Activated T-helper 17 cell treated with anti-CD3 and anti-CD28 coated beads, Interleukin-2, amount 50 U/mL, for 72 hours (primary cell): Measurements from ENCODE around the gene CDH13. TPM values are rescaled to one million over a fixed set of nuclear protein-coding genes. Genes with fewer than 3 reads are reported as not detected.

Experiments used
- ATAC-seq: fragments of 150-1000 bp; cut with Tn5 transposase; replicated peaks from 2 replicates; pipeline ENCODE4 v1.10.0; 2021; ENCODE audit warnings: mild to moderate bottlenecking, moderate library complexity
- H3K27ac Mint-ChIP-seq: one replicate; pipeline ENCODE4 v1.8.0; 2022; ENCODE audit warnings: mixed read lengths
- H3K27me3 Mint-ChIP-seq: one replicate; pipeline ENCODE4 v1.8.0; 2022; ENCODE audit warnings: mixed read lengths
- H3K36me3 Mint-ChIP-seq: one replicate; pipeline ENCODE4 v1.8.0; 2022; ENCODE audit warnings: low read depth, mild to moderate bottlenecking, mixed read lengths
- H3K4me1 Mint-ChIP-seq: one replicate; pipeline ENCODE4 v1.8.0; 2022; ENCODE audit warnings: mixed read lengths
- H3K4me3 Mint-ChIP-seq: one replicate; pipeline ENCODE4 v1.8.0; 2022; ENCODE audit warnings: mild to moderate bottlenecking, mixed read lengths
- H3K9me3 Mint-ChIP-seq: one replicate; pipeline ENCODE4 v1.8.0; 2022; ENCODE audit warnings: mixed read lengths
- total RNA-seq, 2 donors: library from RNA; stranded (reverse); gene quantifications; one replicate each; pipeline ENCODE4 v1.2.3, GENCODE V29; 2022

Gene CDH13
- total RNA-seq, 2 donors from 2014 or later: not detected

- no peak overlapping the region for H3K4me3 Mint-ChIP-seq
- H3K4me1 Mint-ChIP-seq: no peaks in the 10 kb centered on the region
- H3K36me3 Mint-ChIP-seq: no peaks in the 10 kb centered on the region
- no peak for ATAC-seq
- no peak overlapping the region for H3K27ac Mint-ChIP-seq
- H3K9me3 Mint-ChIP-seq: no peaks in the 10 kb centered on the region
- H3K27me3 Mint-ChIP-seq: peaks cover 8% of the 10 kb centered on the region
Observed at GRCh38 chr16:83792391-83792790, 1165.6 kb downstream of the CDH13 start.

GRCh38 chr16:83793179-83793578 lies 1166.4 kb downstream of the CDH13 start:
- H3K27ac Mint-ChIP-seq: no peak overlapping the region
- peaks cover 3% of the 10 kb centered on the region for H3K27me3 Mint-ChIP-seq
- H3K4me3 Mint-ChIP-seq: no peak overlapping the region
- no peaks in the 10 kb centered on the region for H3K9me3 Mint-ChIP-seq
- H3K4me1 Mint-ChIP-seq: no peaks in the 10 kb centered on the region
- H3K36me3 Mint-ChIP-seq: no peaks in the 10 kb centered on the region
- ATAC-seq: no peak

GRCh38 chr16:83794860-83795554 lies 1168.2 kb downstream of the CDH13 start:
- no peaks in the 10 kb centered on the region for H3K4me1 Mint-ChIP-seq
- no peak for ATAC-seq
- no peak overlapping the region for H3K27ac Mint-ChIP-seq
- no peaks in the 10 kb centered on the region for H3K9me3 Mint-ChIP-seq
- H3K4me3 Mint-ChIP-seq: no peak overlapping the region
- peaks cover 14% of the 10 kb centered on the region for H3K27me3 Mint-ChIP-seq
- H3K36me3 Mint-ChIP-seq: no peaks in the 10 kb centered on the region

- no peaks in the 10 kb centered on the region for H3K9me3 Mint-ChIP-seq
- H3K27ac Mint-ChIP-seq: no peak overlapping the region
- H3K4me3 Mint-ChIP-seq: no peak overlapping the region
- H3K36me3 Mint-ChIP-seq: no peaks in the 10 kb centered on the region
- H3K27me3 Mint-ChIP-seq: peaks cover 17% of the 10 kb centered on the region
- no peak for ATAC-seq
- H3K4me1 Mint-ChIP-seq: no peaks in the 10 kb centered on the region
Observed at GRCh38 chr16:83797013-83797412, 1170.2 kb downstream of the CDH13 start.

GRCh38 chr16:83799336-83799735 lies 1172.6 kb downstream of the CDH13 start:
- H3K36me3 Mint-ChIP-seq: no peaks in the 10 kb centered on the region
- H3K27ac Mint-ChIP-seq: no peak overlapping the region
- no peak for ATAC-seq
- H3K9me3 Mint-ChIP-seq: no peaks in the 10 kb centered on the region
- peaks cover 16% of the 10 kb centered on the region for H3K27me3 Mint-ChIP-seq
- peaks cover 5% of the 10 kb centered on the region for H3K4me1 Mint-ChIP-seq
- no peak overlapping the region for H3K4me3 Mint-ChIP-seq

- ATAC-seq: peak; percentile 43
- Mint-ChIP-seq H3K36me3 (no peaks in the 10 kb centered on the region), H3K4me1 (peaks cover 5% of the 10 kb centered on the region), H3K9me3 (no peaks in the 10 kb centered on the region), H3K27ac (no peak overlapping the region), H3K27me3 (peaks cover 16% of the 10 kb centered on the region), H3K4me3 (peak overlapping the region; percentile 41)
Observed at GRCh38 chr16:83802135-83802534, 1175.4 kb downstream of the CDH13 start.

- no peak for ATAC-seq
- Mint-ChIP-seq H3K4me1 (peaks cover 5% of the 10 kb centered on the region), H3K36me3 (no peaks in the 10 kb centered on the region), H3K4me3 (peak overlapping the region; percentile 41), H3K9me3 (no peaks in the 10 kb centered on the region), H3K27me3 (peaks cover 16% of the 10 kb centered on the region), H3K27ac (no peak overlapping the region)
Observed at GRCh38 chr16:83802554-83803205, 1175.9 kb downstream of the CDH13 start.

- Mint-ChIP-seq H3K27me3 (peaks cover 11% of the 10 kb centered on the region), H3K4me3 (no peak overlapping the region), H3K36me3 (peaks cover 6% of the 10 kb centered on the region), H3K4me1 (peaks cover 10% of the 10 kb centered on the region), H3K27ac (no peak overlapping the region), H3K9me3 (no peaks in the 10 kb centered on the region)
- no peak for ATAC-seq
Observed at GRCh38 chr16:83803811-83804210, 1177.0 kb downstream of the CDH13 start.

- Mint-ChIP-seq H3K27ac (no peak overlapping the region), H3K4me1 (peaks cover 16% of the 10 kb centered on the region), H3K4me3 (no peak overlapping the region), H3K9me3 (no peaks in the 10 kb centered on the region), H3K27me3 (peaks cover 11% of the 10 kb centered on the region), H3K36me3 (peaks cover 12% of the 10 kb centered on the region)
- ATAC-seq: no peak
Observed at GRCh38 chr16:83804366-83804765, 1177.6 kb downstream of the CDH13 start.

- H3K4me3 Mint-ChIP-seq: no peak overlapping the region
Observed at GRCh38 chr16:83806036-83806435, 1179.3 kb downstream of the CDH13 start.

GRCh38 chr16:83806731-83807130 lies 1180.0 kb downstream of the CDH13 start:
- Mint-ChIP-seq H3K9me3 (no peaks in the 10 kb centered on the region), H3K4me3 (peak overlapping the region; percentile 98), H3K27ac (peak overlapping the region; percentile 95), H3K36me3 (peaks cover 35% of the 10 kb centered on the region), H3K27me3 (no peaks in the 10 kb centered on the region), H3K4me1 (peaks cover 16% of the 10 kb centered on the region)
- ATAC-seq: no peak

More at GRCh38 chr16:83806036-83806435, 1179.3 kb downstream of the CDH13 start:
- peaks cover 5% of the 10 kb centered on the region for H3K27me3 Mint-ChIP-seq
- H3K4me1 Mint-ChIP-seq: peaks cover 16% of the 10 kb centered on the region
- no peaks in the 10 kb centered on the region for H3K9me3 Mint-ChIP-seq
- ATAC-seq: no peak
- peaks cover 28% of the 10 kb centered on the region for H3K36me3 Mint-ChIP-seq
- no peak overlapping the region for H3K27ac Mint-ChIP-seq

GRCh38 chr16:83807327-83807709 lies 1180.5 kb downstream of the CDH13 start:
- Mint-ChIP-seq H3K4me3 (peak overlapping the region; percentile 98), H3K9me3 (no peaks in the 10 kb centered on the region), H3K27ac (peak overlapping the region; percentile 95), H3K36me3 (peaks cover 41% of the 10 kb centered on the region), H3K4me1 (peaks cover 16% of the 10 kb centered on the region), H3K27me3 (no peaks in the 10 kb centered on the region)
- ATAC-seq: peak; percentile 4

- ATAC-seq: peak; percentile 98
- Mint-ChIP-seq H3K27me3 (no peaks in the 10 kb centered on the region), H3K9me3 (no peaks in the 10 kb centered on the region), H3K4me3 (peak within 1 kb of the TSS; percentile 98), H3K27ac (peak within 1 kb of the TSS; percentile 95), H3K36me3 (peaks cover 48% of the 10 kb centered on the region), H3K4me1 (peaks cover 14% of the 10 kb centered on the region)
Observed at GRCh38 chr16:83807710-83808572, 1181.2 kb downstream of the CDH13 start, which contains the start of gene HSBP1. TSS of gene HSBP1 (plus strand) at chr16:83807978. CDS start at chr16:83808077, 99 bp downstream.

- H3K4me3 Mint-ChIP-seq: peak overlapping the region; percentile 98
- no peaks in the 10 kb centered on the region for H3K9me3 Mint-ChIP-seq
- H3K4me1 Mint-ChIP-seq: peaks cover 11% of the 10 kb centered on the region
- no peak for ATAC-seq
- H3K27ac Mint-ChIP-seq: peak overlapping the region; percentile 95
- no peaks in the 10 kb centered on the region for H3K27me3 Mint-ChIP-seq
- H3K36me3 Mint-ChIP-seq: peaks cover 53% of the 10 kb centered on the region
Observed at GRCh38 chr16:83808573-83809014, 1181.8 kb downstream of the CDH13 start.
